Measurements from ENCODE around the gene PKP4. TPM values are rescaled to one million over a fixed set of nuclear protein-coding genes. Genes with fewer than 3 reads are reported as not detected.

Gene PKP4
- total RNA-seq, 1 experiment from 2014 or later, result 52.0 TPM

DNA sequence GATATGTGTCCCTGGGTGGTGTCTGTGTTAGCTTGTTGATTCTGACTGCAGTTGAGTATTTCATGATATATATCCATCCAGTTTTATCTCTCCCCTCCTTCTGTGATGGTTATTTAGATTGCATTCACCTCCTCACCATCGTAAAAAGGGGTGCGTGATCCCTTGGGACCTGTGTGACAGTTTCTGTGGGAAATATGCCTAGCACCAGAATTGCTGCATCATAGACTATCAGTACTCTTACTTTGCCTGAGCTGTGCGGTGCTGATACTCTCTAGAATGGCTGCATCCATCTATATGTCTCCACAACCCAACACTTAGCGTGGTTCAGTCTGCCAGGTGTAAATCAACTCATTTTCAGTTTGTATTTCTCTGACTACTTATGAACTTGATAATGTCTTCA, 34.3 kb downstream of the PKP4 start:
- no peak overlapping the region for H2AK5ac ChIP-seq (ENCODE audit: insufficient read length, low read length)
- no peak overlapping the region for H4K91ac ChIP-seq (ENCODE audit: insufficient read length, low read depth, low read length)
- H3T11ph ChIP-seq (ENCODE audit: low read length), result no peak overlapping the region
- no peak overlapping the region for H3K14ac ChIP-seq (ENCODE audit: insufficient read depth, low read length)
- Mint-ChIP-seq H3K36me3 (ENCODE audit: insufficient read depth in 1 of 3, low read depth in 3 of 3) (no peaks in the 10 kb centered on the region), H3K27ac (no peak overlapping the region; a peak in 1 of 7 replicates), H3K4me1 (peaks cover 59 to 64% of the 10 kb centered on the region in 2 experiments), H3K9me3 (no peaks in the 10 kb centered on the region), H3K27me3 (ENCODE audit: low read depth) (no peaks in the 10 kb centered on the region), H3K4me3 (no peak overlapping the region; a peak in 1 of 5 replicates)
- TF ChIP-seq, protein P1, sequence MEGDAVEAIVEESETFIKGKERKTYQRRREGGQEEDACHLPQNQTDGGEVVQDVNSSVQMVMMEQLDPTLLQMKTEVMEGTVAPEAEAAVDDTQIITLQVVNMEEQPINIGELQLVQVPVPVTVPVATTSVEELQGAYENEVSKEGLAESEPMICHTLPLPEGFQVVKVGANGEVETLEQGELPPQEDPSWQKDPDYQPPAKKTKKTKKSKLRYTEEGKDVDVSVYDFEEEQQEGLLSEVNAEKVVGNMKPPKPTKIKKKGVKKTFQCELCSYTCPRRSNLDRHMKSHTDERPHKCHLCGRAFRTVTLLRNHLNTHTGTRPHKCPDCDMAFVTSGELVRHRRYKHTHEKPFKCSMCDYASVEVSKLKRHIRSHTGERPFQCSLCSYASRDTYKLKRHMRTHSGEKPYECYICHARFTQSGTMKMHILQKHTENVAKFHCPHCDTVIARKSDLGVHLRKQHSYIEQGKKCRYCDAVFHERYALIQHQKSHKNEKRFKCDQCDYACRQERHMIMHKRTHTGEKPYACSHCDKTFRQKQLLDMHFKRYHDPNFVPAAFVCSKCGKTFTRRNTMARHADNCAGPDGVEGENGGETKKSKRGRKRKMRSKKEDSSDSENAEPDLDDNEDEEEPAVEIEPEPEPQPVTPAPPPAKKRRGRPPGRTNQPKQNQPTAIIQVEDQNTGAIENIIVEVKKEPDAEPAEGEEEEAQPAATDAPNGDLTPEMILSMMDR (conservative IDR thresholded peaks at IDR 0.05), result no peak
- no peaks in the 10 kb centered on the region for H3K9me3 ChIP-seq (ENCODE audit: control insufficient read depth, low read depth, low read length)
- DNase-seq, result no peak
- no peak overlapping the region for H4K5ac ChIP-seq (ENCODE audit: insufficient read length, low read depth, low read length)
- no peak overlapping the region for H3K9ac ChIP-seq (ENCODE audit: extremely low read depth, insufficient read length, low read length)
- no peak overlapping the region for H3K18ac ChIP-seq (ENCODE audit: insufficient read length, low read depth, low read length)
- H3K79me1 ChIP-seq (ENCODE audit: insufficient read depth, low read depth, low read length, poor library complexity, severe bottlenecking), result peaks cover 9% of the 10 kb centered on the region
- no peak overlapping the region for H3K27ac ChIP-seq (ENCODE audit: insufficient read length, low read depth, low read length)
- H3K23me2 ChIP-seq (ENCODE audit: insufficient read length, low read depth, low read length, poor library complexity, severe bottlenecking), result no peaks in the 10 kb centered on the region
- no peaks in the 10 kb centered on the region; the same call in 1 of the 2 replicates for H3K4me1 ChIP-seq (ENCODE audit: insufficient read depth, low read length)
- no peak overlapping the region for H3K4me2 ChIP-seq (ENCODE audit: insufficient read depth, insufficient read length, low read length)
- no peak overlapping the region for H2BK5ac ChIP-seq (ENCODE audit: insufficient read length, low read length)
- no peak overlapping the region for H3K4ac ChIP-seq (ENCODE audit: low read depth, low read length)
- peaks cover 8% of the 10 kb centered on the region; the same call in 1 of the 2 replicates for H3K79me2 ChIP-seq (ENCODE audit: insufficient read depth, low read length)
- H2BK20ac ChIP-seq (ENCODE audit: low read depth, low read length, poor library complexity, severe bottlenecking), result no peak overlapping the region
- no peaks in the 10 kb centered on the region for H4K20me1 ChIP-seq (ENCODE audit: control insufficient read depth, insufficient read depth, insufficient read length)
- no peak overlapping the region for H3K23ac ChIP-seq (ENCODE audit: insufficient read length, low read depth, low read length)
- no peak overlapping the region for H4K8ac ChIP-seq (replicated peaks; ENCODE audit: insufficient read length, low read depth, low read length)
- H3K56ac ChIP-seq (ENCODE audit: insufficient read length, low read depth, low read length), result no peak overlapping the region
- H2BK15ac ChIP-seq (ENCODE audit: low read depth, low read length), result no peak overlapping the region
- WGBS (ENCODE audit: extremely low coverage, insufficient read length, low lambda C conversion rate), result no CpG with 5 or more reads among the region's 4 CpGs
- H2BK120ac ChIP-seq (ENCODE audit: low read depth, low read length, poor library complexity, severe bottlenecking), result no peak overlapping the region
- no peak overlapping the region for H2AFZ ChIP-seq (ENCODE audit: low read length)
- no peak overlapping the region for H2BK12ac ChIP-seq (ENCODE audit: insufficient read length, low read depth, low read length)
- H3K27me3 ChIP-seq (ENCODE audit: insufficient read depth, low read length), result no peaks in the 10 kb centered on the region
